GM13976 (cell line): ENCODE data around the gene TBC1D2B.

Source experiments
- DNase-seq: peaks from one replicate; pipeline ENCODE4 v3.0.0; 2012; ENCODE audit warnings: low spot score
- CTCF ChIP-seq: IDR thresholded peaks from 2 replicates; pipeline ENCODE4 v1.5.1; 2012; ENCODE audit warnings: borderline replicate concordance, mild to moderate bottlenecking; ENCODE audit not compliant: insufficient read depth; ENCODE audit errors: extremely low read depth, missing control alignments, control extremely low read depth
- in situ Hi-C: fragments of 300-500 bp; cut with MboI; formaldehyde crosslinking; loops from one replicate; pipeline ENCODE4 v1.12.0; 2022; ENCODE audit warnings: low sequenced_read_pairs, mixed read lengths, inconsistent platforms; ENCODE audit not compliant: unreplicated experiment

TBC1D2B gene

GRCh38 chr15:78077053-78077870 lies at the start of gene TBC1D2B:
Gene TBC1D2B (minus strand): TSS chr15:78077711. CDS start chr15:78077652, 59 bp downstream.
- peak; percentile 86 for DNase-seq
- in situ Hi-C loops = no loop called here
- peak; percentile 10 for TF ChIP-seq CTCF

GRCh38 chr15:78125267-78125666 lies 47.8 kb upstream of the TBC1D2B start:
- in situ Hi-C loops = no loop called here
- peak; percentile 2 for DNase-seq
- TF ChIP-seq CTCF = no peak

GRCh38 chr15:78120523-78120922 lies 43.0 kb upstream of the TBC1D2B start:
- in situ Hi-C loops = no loop called here
- DNase-seq = no peak
- no peak for TF ChIP-seq CTCF

GRCh38 chr15:78112551-78112950 lies 35.0 kb upstream of the TBC1D2B start:
- TF ChIP-seq CTCF = no peak
- DNase-seq = no peak
- in situ Hi-C loops = loop anchor here (5.0 to 10.0 kb wide), 2 partner anchors 85 to 132 kb away; no protein-coding TSS in a partner anchor

- DNase-seq = no peak
- TF ChIP-seq CTCF = no peak
- in situ Hi-C loops = loop anchor here (5.0 to 10.0 kb wide), 2 partner anchors 86 to 133 kb away; no protein-coding TSS in a partner anchor
Measured at GRCh38 chr15:78111788-78112187, 34.3 kb upstream of the TBC1D2B start.

GRCh38 chr15:78110916-78111475 lies 33.5 kb upstream of the TBC1D2B start:
- no peak for TF ChIP-seq CTCF
- in situ Hi-C loops = loop anchor here (5.0 to 10.0 kb wide), 2 partner anchors 86 to 134 kb away; no protein-coding TSS in a partner anchor
- no peak for DNase-seq
